K562 (cell line): ENCODE measurements around the gene ZNF322. TPM values are rescaled to one million over a fixed set of nuclear protein-coding genes. Genes with fewer than 3 reads are reported as not detected.

Experiments used
- ATAC-seq: fragments of 200-7000 bp; cut with Tn5 transposase; 3 replicates; pipeline ENCODE4 v1.9.1; 2020; ENCODE audit warnings: moderate library complexity
- BruUV-seq: library from RNA; stranded (reverse); fragments of 400-500 nt; replicated peaks from 2 replicates; lab custom pipeline; 2021; lab: Mats Ljungman, UMichigan
- CTCF ChIA-PET: fragments of 300-600 bp; formaldehyde crosslinking; extraction: SDS; loops from one replicate; lab custom pipeline; 2021; ENCODE audit warnings: low intra/inter-chr PET ratio; lab: Yijun Ruan, JAX
- POLR2A ChIA-PET: fragments of 300-600, 350-650 bp; sonication (Branson Sonifier 250); formaldehyde crosslinking; extraction: SDS; loops from one replicate; lab custom pipeline; 2021; ENCODE audit warnings: antibody characterized with exemption, inconsistent platforms; lab: Yijun Ruan, JAX
- DNase-seq, 4 experiments: peaks; one replicate each; pipeline versions ENCODE4 v3.0.0 to v3.0.0-alpha.2; 2011 to 2018; ENCODE audit warnings: low spot score in 3 of 4, mixed read lengths in 3 of 4; ENCODE audit errors: extremely low read depth in 1 of 4
- FAIRE-seq: peaks from 2 replicates; lab custom pipeline; 2011; peaks lifted over from hg19 to GRCh38; lab: Jason Lieb, UNC
- H2AFZ ChIP-seq: 2 replicates; pipeline ENCODE4 v1.6.0; 2011; ENCODE audit warnings: low read depth, low read length, control low read depth, inconsistent platforms
- H3K27ac ChIP-seq: fragments of 200-600 bp; 3 replicates; pipeline ENCODE4 v1.8.0; 2011; ENCODE audit warnings: low read depth, mild to moderate bottlenecking, control low read depth, inconsistent platforms, low read length, moderate library complexity, mixed read lengths; ENCODE audit errors: extremely low read depth
- H3K27me3 ChIP-seq, 2 experiments: fragments of 300-600 bp in 1 of 2; 2 replicates in 1 of 2; 3 replicates in 1 of 2; pipeline versions ENCODE4 v1.6.0 to v1.8.0; 2011; ENCODE audit warnings: inconsistent platforms in 2 of 2, low read length in 2 of 2, mild to moderate bottlenecking in 1 of 2, mixed read lengths in 1 of 2, moderate library complexity in 1 of 2; ENCODE audit not compliant: control insufficient read depth in 2 of 2, insufficient read depth in 2 of 2
- H3K36me3 ChIP-seq: fragments of 300-600 bp; 3 replicates; pipeline ENCODE4 v1.8.0; 2011; ENCODE audit warnings: mild to moderate bottlenecking, low read length, inconsistent platforms; ENCODE audit not compliant: control insufficient read depth, insufficient read depth
- H3K4me1 ChIP-seq, 2 experiments: fragments of 200-600 bp in 1 of 2; replicated peaks in 1 of 2; 2 replicates in 1 of 2; 3 replicates in 1 of 2; pipeline versions ENCODE4 v1.5.1 to v1.8.0; 2011; ENCODE audit warnings: inconsistent platforms in 2 of 2, low read length in 2 of 2, mild to moderate bottlenecking in 1 of 2, mixed read lengths in 1 of 2, moderate library complexity in 1 of 2; ENCODE audit not compliant: control insufficient read depth in 2 of 2, insufficient read depth in 2 of 2
- H3K4me2 ChIP-seq: 2 replicates; pipeline ENCODE4 v1.6.1; 2011; ENCODE audit warnings: low read length, control low read depth, inconsistent platforms, mixed read lengths; ENCODE audit not compliant: insufficient read depth
- H3K4me3 ChIP-seq: fragments of 200-600 bp; sonication (generic), shearing (Covaris generic); 2 replicates; pipeline ENCODE4 v1.5.1; 2016; ENCODE audit warnings: control low read depth, inconsistent platforms
- H3K79me2 ChIP-seq: fragments of 200-600 bp; 3 replicates; pipeline ENCODE4 v1.8.0; 2011; ENCODE audit warnings: low read length, inconsistent platforms; ENCODE audit not compliant: control insufficient read depth, insufficient read depth
- H3K9ac ChIP-seq, 2 experiments: 2 replicates each; pipeline versions ENCODE4 v1.6.0 to v1.6.1; 2011; ENCODE audit warnings: low read depth in 2 of 2, low read length in 2 of 2, control low read depth in 1 of 2, inconsistent platforms in 1 of 2, mild to moderate bottlenecking in 1 of 2, mixed read lengths in 1 of 2; ENCODE audit not compliant: insufficient read depth in 1 of 2
- H3K9me1 ChIP-seq: one replicate; pipeline ENCODE4 v1.6.0; 2011; ENCODE audit warnings: inconsistent platforms, mild to moderate bottlenecking, low read length, moderate library complexity; ENCODE audit not compliant: control insufficient read depth, insufficient read depth
- H3K9me3 ChIP-seq: replicated peaks from 2 replicates; pipeline ENCODE4 v1.5.1; 2011; ENCODE audit warnings: low read depth, low read length, inconsistent platforms; ENCODE audit not compliant: control insufficient read depth, insufficient read depth
- H4K20me1 ChIP-seq: replicated peaks from 2 replicates; pipeline ENCODE4 v1.6.1; 2011; ENCODE audit warnings: low read length, inconsistent platforms, mixed read lengths; ENCODE audit not compliant: control insufficient read depth, insufficient read depth
- BHLHE40 ChIP-seq: IDR thresholded peaks from 2 replicates; pipeline ENCODE4 v1.6.1; 2011; ENCODE audit warnings: low read length, improper control_type of control experiment
- CBX2 ChIP-seq: fragments of 200-600 bp; sonication (generic); IDR thresholded peaks from one replicate; pipeline ENCODE4 v1.6.1; 2012; ENCODE audit warnings: mild to moderate bottlenecking, low read length, inconsistent platforms; ENCODE audit not compliant: insufficient read depth, poor library complexity, severe bottlenecking
- ELF1 ChIP-seq: fragments of 200-800 bp; sonication (Bioruptor generic); IDR thresholded peaks from 2 replicates; pipeline ENCODE4 v1.6.1; 2016; ENCODE audit warnings: missing genetic modification characterization, missing compliant biosample characterization
- KDM5B ChIP-seq: fragments of 200-600 bp; sonication (generic); IDR thresholded peaks from 2 replicates; pipeline ENCODE4 v1.6.1; 2012; ENCODE audit warnings: low read depth, mild to moderate bottlenecking, moderate library complexity, low read length, control low read depth, inconsistent platforms; ENCODE audit not compliant: insufficient replicate concordance
- MITF ChIP-seq: IDR thresholded peaks from 2 replicates; pipeline ENCODE4 v1.6.1; 2014; ENCODE audit warnings: antibody characterized with exemption
- POLR2B ChIP-seq: fragments of 450-650 bp; IDR thresholded peaks from 2 replicates; pipeline ENCODE4 v1.6.1; 2018; ENCODE audit warnings: low read depth; ENCODE audit not compliant: partially characterized antibody
- TAF1 ChIP-seq: IDR thresholded peaks from 2 replicates; pipeline ENCODE4 v1.6.1; 2011; ENCODE audit warnings: mild to moderate bottlenecking, low read length, moderate library complexity; ENCODE audit not compliant: insufficient read depth, control insufficient read depth, severe bottlenecking; ENCODE audit errors: extremely low read depth
- THRAP3 ChIP-seq: fragments of 450-650 bp; IDR thresholded peaks from 2 replicates; pipeline ENCODE4 v1.6.1; 2016; ENCODE audit warnings: mild to moderate bottlenecking, inconsistent platforms, borderline replicate concordance
- ZBTB7A ChIP-seq: IDR thresholded peaks from 2 replicates; pipeline ENCODE4 v1.6.1; 2011; ENCODE audit warnings: low read depth, mild to moderate bottlenecking, low read length, moderate library complexity, borderline replicate concordance; ENCODE audit not compliant: control insufficient read depth
- ZFP91 ChIP-seq: sonication (generic); formaldehyde crosslinking; IDR thresholded peaks from 2 replicates; pipeline ENCODE4 v1.8.0; 2022; ENCODE audit warnings: mild to moderate bottlenecking, missing genetic modification reagents
- ZNF121 ChIP-seq: sonication (generic); formaldehyde crosslinking; conservative IDR thresholded peaks from 2 replicates; pipeline ENCODE4 v1.8.0; 2022; ENCODE audit warnings: missing genetic modification reagents
- WGBS: fragments of 100-300 bp; shearing (Covaris generic); methylation state at CpG from one replicate; pipeline ENCODE4 v1.1.6; 2016; ENCODE audit warnings: low coverage, mixed read lengths; ENCODE audit not compliant: insufficient coverage; ENCODE audit errors: missing lambda C conversion rate; 5-methylcytosine and 5-hydroxymethylcytosine counted together
- in situ Hi-C: fragments of 300-500 bp; cut with MboI; formaldehyde crosslinking; loops from 4 replicates; pipeline ENCODE4 v1.15.0; 2018; ENCODE audit warnings: inconsistent platforms, mixed read lengths
- intact Hi-C: fragments of 100-400 bp; cut with micrococcal nuclease; formaldehyde crosslinking; loops from 2 replicates; pipeline ENCODE4 v1.14.2; 2022
- polyA plus RNA-seq, 8 experiments: library from polyadenylated mRNA; depleted of rRNA in 4 of 8; stranded (reverse) in 5 of 8; unstranded in 3 of 8; fragments of >200 nt; fragmentation: Nextera tagmentation in 2 of 8; fragmentation: Illumina TruSeq in 1 of 8; extraction: Ambion mirVana in 2 of 8; extraction: Trizol in 1 of 8; gene quantifications; 2 replicates each; pipeline versions ENCODE4 v1.2.1 to v1.2.3, GENCODE V29; 2011 to 2014; ENCODE audit warnings: inconsistent platforms in 1 of 8, missing spikeins in 1 of 8
- total RNA-seq, 7 experiments: library from RNA; depleted of rRNA in 6 of 7; stranded (reverse); fragments of >200 nt in 6 of 7; fragmentation: Illumina TruSeq in 2 of 7; extraction: Trizol in 2 of 7; gene quantifications; 2 replicates each; pipeline versions ENCODE4 v1.2.1 to v1.2.3, GENCODE V29; 2011 to 2021; ENCODE audit warnings: low replicate concordance in 1 of 7
- TF ChIP-seq, protein P1 (sequence below), 2 experiments: IDR thresholded peaks in 1 of 2; conservative IDR thresholded peaks in 1 of 2; 2 replicates each; pipeline ENCODE4 v1.6.1; 2016; ENCODE audit warnings: low read depth in 2 of 2, mild to moderate bottlenecking in 1 of 2, missing compliant biosample characterization in 1 of 2, missing genetic modification characterization in 1 of 2, moderate library complexity in 1 of 2

ZNF322 gene
- total and polyA plus RNA-seq, 9 of the 15 experiments (the other 6 are each of a cell fraction or from before 2014, with no cell fraction given), result 4.7 to 31.2 (median 18.7) TPM

DNA sequence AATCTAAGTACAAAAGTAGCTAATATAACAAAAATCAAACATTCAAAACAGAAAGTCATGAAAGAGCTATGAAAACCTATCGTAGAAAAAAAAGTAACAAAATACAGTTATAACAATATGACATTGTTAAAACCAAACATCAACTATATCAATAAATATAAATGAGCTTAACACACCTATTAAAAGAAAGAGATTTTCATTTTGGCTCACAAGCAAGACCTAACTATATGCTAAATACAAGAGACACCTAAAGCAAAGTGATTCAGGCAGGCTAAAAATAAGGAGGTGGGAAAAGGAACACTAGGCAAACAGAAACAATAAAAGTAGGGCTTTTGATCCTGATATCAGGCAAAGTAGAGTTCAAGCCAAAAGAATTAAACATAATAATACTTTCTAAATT lies 13.5 kb downstream of the ZNF322 start (continued):
- TF ChIP-seq, protein P1, sequence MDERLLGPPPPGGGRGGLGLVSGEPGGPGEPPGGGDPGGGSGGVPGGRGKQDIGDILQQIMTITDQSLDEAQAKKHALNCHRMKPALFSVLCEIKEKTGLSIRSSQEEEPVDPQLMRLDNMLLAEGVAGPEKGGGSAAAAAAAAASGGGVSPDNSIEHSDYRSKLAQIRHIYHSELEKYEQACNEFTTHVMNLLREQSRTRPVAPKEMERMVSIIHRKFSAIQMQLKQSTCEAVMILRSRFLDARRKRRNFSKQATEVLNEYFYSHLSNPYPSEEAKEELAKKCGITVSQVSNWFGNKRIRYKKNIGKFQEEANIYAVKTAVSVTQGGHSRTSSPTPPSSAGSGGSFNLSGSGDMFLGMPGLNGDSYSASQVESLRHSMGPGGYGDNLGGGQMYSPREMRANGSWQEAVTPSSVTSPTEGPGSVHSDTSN (CRISPR knock-in tag; IDR thresholded peaks at IDR 0.05; ENCODE audit: low read depth), result no peak
- TF ChIP-seq, protein P1 (tag; conservative IDR thresholded peaks at IDR 0.05; ENCODE audit: low read depth), result no peak

DNA sequence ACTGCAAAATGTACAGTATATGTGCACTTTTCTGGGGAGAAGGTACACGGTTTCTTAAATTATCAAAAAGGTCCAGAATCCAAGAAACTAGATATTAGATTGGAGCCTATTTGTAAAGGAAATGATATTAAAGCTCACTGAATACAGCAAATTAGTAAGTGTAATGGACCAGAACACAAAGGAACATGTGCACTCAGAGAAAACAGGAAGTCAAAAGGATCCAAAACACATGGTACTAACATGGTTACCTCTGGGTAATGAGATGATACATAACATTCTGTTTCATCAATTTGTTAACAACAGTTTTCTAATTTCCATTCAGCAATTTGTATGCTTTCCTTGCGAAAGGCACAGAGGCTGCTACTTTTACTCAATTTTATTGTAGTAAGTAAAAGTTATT lies 18.7 kb downstream of the ZNF322 start:
- Histone ChIP-seq H3K4me1 (no peaks in the 10 kb centered on the region), H3K9me3 (peaks cover 11% of the 10 kb centered on the region), H3K27ac (no peak overlapping the region), H3K79me2 (peaks cover 7% of the 10 kb centered on the region; the same call in 2 of the 3 replicates), H3K9ac (no peak overlapping the region), H3K4me2 (no peak overlapping the region), H2AFZ (no peak overlapping the region), H3K4me3 (no peak overlapping the region), H3K27me3 (no peaks in the 10 kb centered on the region), H3K9me1 (no peaks in the 10 kb centered on the region), H3K36me3 (peaks cover 53% of the 10 kb centered on the region), H4K20me1 (no peaks in the 10 kb centered on the region)
- ChIA-PET POLR2A (no interaction called here), CTCF (no interaction called here)
- BruUV-seq, result no TSS peak
- intact Hi-C loops (no loop called here), in situ Hi-C loops (no loop called here)
- no peak for DNase-seq
- no peak for ATAC-seq
- no peak for FAIRE-seq
- 80% methylated on average over 2 of the region's 2 CpGs for WGBS
- TF ChIP-seq ZNF121, result no peak
- TF ChIP-seq ZFP91, result no peak
- TF ChIP-seq KDM5B, result no peak
- TF ChIP-seq CBX2, result no peak
- TF ChIP-seq ZBTB7A, result no peak
- TF ChIP-seq TAF1, result no peak
- TF ChIP-seq MITF, result no peak
- no peak for TF ChIP-seq ELF1 (tag)
- no peak for TF ChIP-seq BHLHE40
- TF ChIP-seq POLR2B, result no peak
- no peak for TF ChIP-seq THRAP3
